HEK293 (cell line): Measurements from ENCODE around the gene FXN.

Source experiments
- KLF7 ChIP-seq: fragments of 450-650 bp; formaldehyde crosslinking; IDR thresholded peaks from 2 replicates; pipeline ENCODE4 v1.5.1; 2016; ENCODE audit warnings: missing biosample characterization, missing genetic modification characterization, borderline replicate concordance
- MEIS1 ChIP-seq: sonication (generic); formaldehyde crosslinking; IDR thresholded peaks from 2 replicates; pipeline ENCODE4 v1.8.1; 2022; ENCODE audit warnings: missing genetic modification reagents, mild to moderate bottlenecking, borderline replicate concordance
- REPIN1 ChIP-seq: fragments of 450-650 bp; formaldehyde crosslinking; IDR thresholded peaks from 2 replicates; pipeline ENCODE4 v1.5.1; 2017; ENCODE audit warnings: missing biosample characterization, missing genetic modification characterization, low read depth
- ZFHX2 ChIP-seq: fragments of 450-650 bp; formaldehyde crosslinking; conservative IDR thresholded peaks from 2 replicates; pipeline ENCODE4 v1.5.1; 2016; ENCODE audit warnings: missing biosample characterization, missing genetic modification characterization
- ZFP69B ChIP-seq: fragments of 450-650 bp; formaldehyde crosslinking; IDR thresholded peaks from 2 replicates; pipeline ENCODE4 v1.5.1; 2016; ENCODE audit warnings: missing biosample characterization, missing genetic modification characterization
- ZNF2 ChIP-seq: fragments of 450-650 bp; formaldehyde crosslinking; IDR thresholded peaks from 2 replicates; pipeline ENCODE4 v1.5.1; 2016; ENCODE audit warnings: missing biosample characterization, missing genetic modification characterization
- ZNF23 ChIP-seq: fragments of 450-650 bp; formaldehyde crosslinking; IDR thresholded peaks from 2 replicates; pipeline ENCODE4 v1.5.1; 2016; ENCODE audit warnings: missing biosample characterization, missing genetic modification characterization, borderline replicate concordance
- ZNF24 ChIP-seq: fragments of 450-650 bp; formaldehyde crosslinking; IDR thresholded peaks from 2 replicates; pipeline ENCODE4 v1.5.1; 2016; ENCODE audit warnings: missing biosample characterization, missing genetic modification characterization
- ZNF350 ChIP-seq: fragments of 450-650 bp; formaldehyde crosslinking; IDR thresholded peaks from 2 replicates; pipeline ENCODE4 v1.5.0; 2017; ENCODE audit warnings: missing biosample characterization, mild to moderate bottlenecking, missing genetic modification characterization
- ZNF677 ChIP-seq: fragments of 450-650 bp; IDR thresholded peaks from 2 replicates; pipeline ENCODE4 v1.5.0; 2018; ENCODE audit warnings: missing biosample characterization, mild to moderate bottlenecking, missing genetic modification characterization, moderate library complexity
- TF ChIP-seq, protein P1 (sequence below): fragments of 450-650 bp; formaldehyde crosslinking; IDR thresholded peaks from 2 replicates; pipeline ENCODE4 v1.5.1; 2016; ENCODE audit warnings: missing biosample characterization, missing genetic modification characterization
- TF ChIP-seq, protein P2 (sequence below): fragments of 450-650 bp; formaldehyde crosslinking; IDR thresholded peaks from 2 replicates; pipeline ENCODE4 v1.5.1; 2016; ENCODE audit warnings: missing biosample characterization, missing genetic modification characterization
- TF ChIP-seq, protein P3 (sequence below): fragments of 450-650 bp; formaldehyde crosslinking; IDR thresholded peaks from 2 replicates; pipeline ENCODE4 v1.5.1; 2016; ENCODE audit warnings: missing biosample characterization, missing genetic modification characterization
- TF ChIP-seq, protein P4 (sequence below): fragments of 450-650 bp; formaldehyde crosslinking; IDR thresholded peaks from 2 replicates; pipeline ENCODE4 v1.5.1; 2016; ENCODE audit warnings: missing biosample characterization, missing genetic modification characterization, low read depth

DNA sequence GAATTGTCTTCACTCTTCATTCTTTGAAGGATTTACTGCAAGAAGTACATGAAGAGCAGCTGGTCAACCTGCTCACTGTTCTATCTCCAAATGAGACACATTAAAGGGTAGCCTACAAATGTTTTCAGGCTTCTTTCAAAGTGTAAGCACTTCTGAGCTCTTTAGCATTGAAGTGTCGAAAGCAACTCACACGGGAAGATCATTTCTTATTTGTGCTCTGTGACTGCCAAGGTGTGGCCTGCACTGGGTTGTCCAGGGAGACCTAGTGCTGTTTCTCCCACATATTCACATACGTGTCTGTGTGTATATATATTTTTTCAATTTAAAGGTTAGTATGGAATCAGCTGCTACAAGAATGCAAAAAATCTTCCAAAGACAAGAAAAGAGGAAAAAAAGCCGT, 37.6 kb downstream of the FXN start:
- no peak for TF ChIP-seq ZNF23 (tag by site-specific recombination)
- TF ChIP-seq, protein P1, sequence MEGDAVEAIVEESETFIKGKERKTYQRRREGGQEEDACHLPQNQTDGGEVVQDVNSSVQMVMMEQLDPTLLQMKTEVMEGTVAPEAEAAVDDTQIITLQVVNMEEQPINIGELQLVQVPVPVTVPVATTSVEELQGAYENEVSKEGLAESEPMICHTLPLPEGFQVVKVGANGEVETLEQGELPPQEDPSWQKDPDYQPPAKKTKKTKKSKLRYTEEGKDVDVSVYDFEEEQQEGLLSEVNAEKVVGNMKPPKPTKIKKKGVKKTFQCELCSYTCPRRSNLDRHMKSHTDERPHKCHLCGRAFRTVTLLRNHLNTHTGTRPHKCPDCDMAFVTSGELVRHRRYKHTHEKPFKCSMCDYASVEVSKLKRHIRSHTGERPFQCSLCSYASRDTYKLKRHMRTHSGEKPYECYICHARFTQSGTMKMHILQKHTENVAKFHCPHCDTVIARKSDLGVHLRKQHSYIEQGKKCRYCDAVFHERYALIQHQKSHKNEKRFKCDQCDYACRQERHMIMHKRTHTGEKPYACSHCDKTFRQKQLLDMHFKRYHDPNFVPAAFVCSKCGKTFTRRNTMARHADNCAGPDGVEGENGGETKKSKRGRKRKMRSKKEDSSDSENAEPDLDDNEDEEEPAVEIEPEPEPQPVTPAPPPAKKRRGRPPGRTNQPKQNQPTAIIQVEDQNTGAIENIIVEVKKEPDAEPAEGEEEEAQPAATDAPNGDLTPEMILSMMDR: no peak
- TF ChIP-seq REPIN1: no peak
- no peak for TF ChIP-seq ZNF350 (tag by site-specific recombination)
- no peak for TF ChIP-seq ZNF2 (tag by site-specific recombination)
- no peak for TF ChIP-seq ZNF677 (tag by site-specific recombination)
- TF ChIP-seq ZFP69B: no peak
- no peak for TF ChIP-seq KLF7 (tag by site-specific recombination)
- TF ChIP-seq ZNF24 (tag by site-specific recombination): no peak
- TF ChIP-seq ZFHX2 (tag by site-specific recombination): no peak
- TF ChIP-seq MEIS1 (CRISPR knock-in tag): no peak
- TF ChIP-seq, protein P2, sequence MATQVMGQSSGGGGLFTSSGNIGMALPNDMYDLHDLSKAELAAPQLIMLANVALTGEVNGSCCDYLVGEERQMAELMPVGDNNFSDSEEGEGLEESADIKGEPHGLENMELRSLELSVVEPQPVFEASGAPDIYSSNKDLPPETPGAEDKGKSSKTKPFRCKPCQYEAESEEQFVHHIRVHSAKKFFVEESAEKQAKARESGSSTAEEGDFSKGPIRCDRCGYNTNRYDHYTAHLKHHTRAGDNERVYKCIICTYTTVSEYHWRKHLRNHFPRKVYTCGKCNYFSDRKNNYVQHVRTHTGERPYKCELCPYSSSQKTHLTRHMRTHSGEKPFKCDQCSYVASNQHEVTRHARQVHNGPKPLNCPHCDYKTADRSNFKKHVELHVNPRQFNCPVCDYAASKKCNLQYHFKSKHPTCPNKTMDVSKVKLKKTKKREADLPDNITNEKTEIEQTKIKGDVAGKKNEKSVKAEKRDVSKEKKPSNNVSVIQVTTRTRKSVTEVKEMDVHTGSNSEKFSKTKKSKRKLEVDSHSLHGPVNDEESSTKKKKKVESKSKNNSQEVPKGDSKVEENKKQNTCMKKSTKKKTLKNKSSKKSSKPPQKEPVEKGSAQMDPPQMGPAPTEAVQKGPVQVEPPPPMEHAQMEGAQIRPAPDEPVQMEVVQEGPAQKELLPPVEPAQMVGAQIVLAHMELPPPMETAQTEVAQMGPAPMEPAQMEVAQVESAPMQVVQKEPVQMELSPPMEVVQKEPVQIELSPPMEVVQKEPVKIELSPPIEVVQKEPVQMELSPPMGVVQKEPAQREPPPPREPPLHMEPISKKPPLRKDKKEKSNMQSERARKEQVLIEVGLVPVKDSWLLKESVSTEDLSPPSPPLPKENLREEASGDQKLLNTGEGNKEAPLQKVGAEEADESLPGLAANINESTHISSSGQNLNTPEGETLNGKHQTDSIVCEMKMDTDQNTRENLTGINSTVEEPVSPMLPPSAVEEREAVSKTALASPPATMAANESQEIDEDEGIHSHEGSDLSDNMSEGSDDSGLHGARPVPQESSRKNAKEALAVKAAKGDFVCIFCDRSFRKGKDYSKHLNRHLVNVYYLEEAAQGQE: no peak
- TF ChIP-seq, protein P3, sequence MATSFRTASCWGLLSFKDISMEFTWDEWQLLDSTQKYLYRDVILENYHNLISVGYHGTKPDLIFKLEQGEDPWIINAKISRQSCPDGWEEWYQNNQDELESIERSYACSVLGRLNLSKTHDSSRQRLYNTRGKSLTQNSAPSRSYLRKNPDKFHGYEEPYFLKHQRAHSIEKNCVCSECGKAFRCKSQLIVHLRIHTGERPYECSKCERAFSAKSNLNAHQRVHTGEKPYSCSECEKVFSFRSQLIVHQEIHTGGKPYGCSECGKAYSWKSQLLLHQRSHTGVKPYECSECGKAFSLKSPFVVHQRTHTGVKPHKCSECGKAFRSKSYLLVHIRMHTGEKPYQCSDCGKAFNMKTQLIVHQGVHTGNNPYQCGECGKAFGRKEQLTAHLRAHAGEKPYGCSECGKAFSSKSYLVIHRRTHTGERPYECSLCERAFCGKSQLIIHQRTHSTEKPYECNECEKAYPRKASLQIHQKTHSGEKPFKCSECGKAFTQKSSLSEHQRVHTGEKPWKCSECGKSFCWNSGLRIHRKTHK (tag by site-specific recombination): no peak
- TF ChIP-seq, protein P4, sequence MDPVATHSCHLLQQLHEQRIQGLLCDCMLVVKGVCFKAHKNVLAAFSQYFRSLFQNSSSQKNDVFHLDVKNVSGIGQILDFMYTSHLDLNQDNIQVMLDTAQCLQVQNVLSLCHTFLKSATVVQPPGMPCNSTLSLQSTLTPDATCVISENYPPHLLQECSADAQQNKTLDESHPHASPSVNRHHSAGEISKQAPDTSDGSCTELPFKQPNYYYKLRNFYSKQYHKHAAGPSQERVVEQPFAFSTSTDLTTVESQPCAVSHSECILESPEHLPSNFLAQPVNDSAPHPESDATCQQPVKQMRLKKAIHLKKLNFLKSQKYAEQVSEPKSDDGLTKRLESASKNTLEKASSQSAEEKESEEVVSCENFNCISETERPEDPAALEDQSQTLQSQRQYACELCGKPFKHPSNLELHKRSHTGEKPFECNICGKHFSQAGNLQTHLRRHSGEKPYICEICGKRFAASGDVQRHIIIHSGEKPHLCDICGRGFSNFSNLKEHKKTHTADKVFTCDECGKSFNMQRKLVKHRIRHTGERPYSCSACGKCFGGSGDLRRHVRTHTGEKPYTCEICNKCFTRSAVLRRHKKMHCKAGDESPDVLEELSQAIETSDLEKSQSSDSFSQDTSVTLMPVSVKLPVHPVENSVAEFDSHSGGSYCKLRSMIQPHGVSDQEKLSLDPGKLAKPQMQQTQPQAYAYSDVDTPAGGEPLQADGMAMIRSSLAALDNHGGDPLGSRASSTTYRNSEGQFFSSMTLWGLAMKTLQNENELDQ (tag by site-specific recombination): no peak
